Tibial nerve (tissue), 4 donors: Measurements from ENCODE around the gene STON1. TPM values are rescaled to one million over a fixed set of nuclear protein-coding genes. Genes with fewer than 3 reads are reported as not detected.

Source experiments
- DNase-seq, 2 donors: peaks; one replicate each; pipeline ENCODE4 v3.0.0-alpha.2; 2019; ENCODE audit warnings: low spot score in 2 of 2
- H3K27ac ChIP-seq, 4 donors: fragments of 200-600 bp; sonication (generic) in 3 of 4; one replicate each; pipeline ENCODE4 v1.5.1; 2017 to 2019; ENCODE audit warnings: mild to moderate bottlenecking in 1 of 4
- H3K27me3 ChIP-seq, 2 donors: fragments of 200-600 bp; sonication (generic) in 1 of 2; one replicate each; pipeline versions ENCODE4 v1.5.1 to v1.6.0; 2017 to 2019
- H3K36me3 ChIP-seq, 3 donors: fragments of 200-600 bp; sonication (generic); one replicate each; pipeline ENCODE4 v1.5.1; 2018 to 2019
- H3K4me1 ChIP-seq, 4 donors: fragments of 200-600 bp; sonication (generic) in 3 of 4; one replicate each; pipeline ENCODE4 v1.5.1; 2017 to 2019
- H3K4me3 ChIP-seq, 4 donors: fragments of 200-600 bp; sonication (generic) in 3 of 4; one replicate each; pipeline ENCODE4 v1.5.1; 2017 to 2019; ENCODE audit warnings: mild to moderate bottlenecking in 1 of 4, moderate library complexity in 1 of 4
- H3K9me3 ChIP-seq, 4 donors: fragments of 200-600 bp; sonication (generic) in 3 of 4; one replicate each; pipeline ENCODE4 v1.5.1; 2017 to 2019
- EP300 ChIP-seq, 2 donors: sonication (generic); formaldehyde crosslinking; IDR thresholded peaks; one replicate each; pipeline ENCODE4 v1.6.1; 2017; ENCODE audit warnings: antibody characterized with exemption in 2 of 2, mild to moderate bottlenecking in 1 of 2
- POLR2A ChIP-seq, 2 donors: fragments of 450-650 bp; IDR thresholded peaks; one replicate each; pipeline ENCODE4 v1.6.1; 2017; ENCODE audit warnings: antibody characterized with exemption in 2 of 2, mild to moderate bottlenecking in 2 of 2, moderate library complexity in 2 of 2
- WGBS, 2 donors: methylation state at CpG; one replicate each; pipeline ENCODE4 v1.1.5; 2018; 5-methylcytosine and 5-hydroxymethylcytosine counted together
- total RNA-seq, 4 donors: library from RNA; depleted of rRNA; stranded (reverse); fragments of >200 nt; gene quantifications; one replicate each; pipeline ENCODE4 v1.1.0, GENCODE V29; 2016
- TF ChIP-seq, protein P1 (sequence below), 5 experiments: fragments of 200-600 bp in 3 of 5; fragments of 450-650 bp in 2 of 5; sonication (generic) in 3 of 5; IDR thresholded peaks; one replicate each; pipeline ENCODE4 v1.5.1; 2016 to 2019; ENCODE audit warnings: antibody characterized with exemption in 5 of 5, mild to moderate bottlenecking in 3 of 5, moderate library complexity in 2 of 5

STON1 gene
- total RNA-seq, 4 donors from 2014 or later, result 34.1 to 57.0 (median 46.9) TPM

DNA sequence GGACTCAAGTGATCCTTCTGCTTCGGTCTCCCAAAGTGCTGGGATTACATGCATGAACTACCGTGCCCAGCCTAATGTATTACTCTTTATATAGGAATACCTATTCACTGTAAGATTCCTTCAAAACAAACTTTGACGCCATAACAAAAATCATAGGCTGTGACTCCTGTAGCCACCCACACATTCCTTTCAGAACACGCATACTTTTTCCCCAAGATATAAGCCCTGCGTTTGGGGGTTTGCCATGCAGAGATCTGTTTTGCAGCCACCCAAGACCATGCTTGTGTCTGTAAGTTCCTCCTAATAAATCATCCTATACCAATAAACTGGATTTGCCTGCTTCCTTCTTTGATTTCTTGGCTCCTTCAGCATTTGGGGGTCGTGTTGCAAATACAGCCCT is 46.0 kb upstream of the STON1 start:
- Histone ChIP-seq H3K27me3 (no peaks in the 10 kb centered on the region), H3K4me3 (no peak overlapping the region), H3K9me3 (no peaks in the 10 kb centered on the region), H3K4me1 (peaks cover 0 to 2% (median 0%) of the 10 kb centered on the region in 4 donors), H3K36me3 (peaks cover 0 to 48% (median 0%) of the 10 kb centered on the region in 3 donors), H3K27ac (no peak overlapping the region)
- WGBS, 2 donors, result 62 to 65% methylated on average over 6 of the region's 6 CpGs
- TF ChIP-seq, protein P1, sequence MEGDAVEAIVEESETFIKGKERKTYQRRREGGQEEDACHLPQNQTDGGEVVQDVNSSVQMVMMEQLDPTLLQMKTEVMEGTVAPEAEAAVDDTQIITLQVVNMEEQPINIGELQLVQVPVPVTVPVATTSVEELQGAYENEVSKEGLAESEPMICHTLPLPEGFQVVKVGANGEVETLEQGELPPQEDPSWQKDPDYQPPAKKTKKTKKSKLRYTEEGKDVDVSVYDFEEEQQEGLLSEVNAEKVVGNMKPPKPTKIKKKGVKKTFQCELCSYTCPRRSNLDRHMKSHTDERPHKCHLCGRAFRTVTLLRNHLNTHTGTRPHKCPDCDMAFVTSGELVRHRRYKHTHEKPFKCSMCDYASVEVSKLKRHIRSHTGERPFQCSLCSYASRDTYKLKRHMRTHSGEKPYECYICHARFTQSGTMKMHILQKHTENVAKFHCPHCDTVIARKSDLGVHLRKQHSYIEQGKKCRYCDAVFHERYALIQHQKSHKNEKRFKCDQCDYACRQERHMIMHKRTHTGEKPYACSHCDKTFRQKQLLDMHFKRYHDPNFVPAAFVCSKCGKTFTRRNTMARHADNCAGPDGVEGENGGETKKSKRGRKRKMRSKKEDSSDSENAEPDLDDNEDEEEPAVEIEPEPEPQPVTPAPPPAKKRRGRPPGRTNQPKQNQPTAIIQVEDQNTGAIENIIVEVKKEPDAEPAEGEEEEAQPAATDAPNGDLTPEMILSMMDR (IDR thresholded peaks at IDR 0.05), result no peak
- TF ChIP-seq EP300 (IDR thresholded peaks at IDR 0.05) (no peak), POLR2A (IDR thresholded peaks at IDR 0.05) (no peak)
- no peak for DNase-seq

DNA sequence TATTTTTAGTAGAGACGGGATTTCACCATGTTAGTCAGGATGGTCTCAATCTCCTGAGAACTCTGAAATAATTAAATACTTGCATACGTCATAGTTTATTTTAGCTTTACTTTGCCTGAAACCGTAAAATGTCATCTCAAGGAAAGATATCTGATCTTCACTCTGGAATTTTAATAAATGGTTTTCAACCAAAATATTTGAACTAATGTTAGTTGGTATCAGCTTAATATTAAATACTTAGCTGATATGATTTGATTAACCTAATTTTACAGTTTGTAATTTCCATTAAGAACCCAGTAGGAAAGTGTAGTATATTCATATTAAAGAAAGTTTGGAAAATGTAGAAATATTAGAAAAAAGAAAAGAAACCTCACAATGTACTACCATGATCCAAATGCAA is 41.4 kb upstream of the STON1 start:
- no peak for TF ChIP-seq POLR2A (IDR thresholded peaks at IDR 0.05)
- no peak for TF ChIP-seq EP300 (IDR thresholded peaks at IDR 0.05)
- TF ChIP-seq, protein P1 (IDR thresholded peaks at IDR 0.05), result no peak
- no peak overlapping the region for H3K4me3 ChIP-seq
- WGBS, 2 donors, result 93% methylated on average over 3 of the region's 3 CpGs
- DNase-seq, result no peak
- no peaks in the 10 kb centered on the region for H3K9me3 ChIP-seq
- no peak overlapping the region for H3K27ac ChIP-seq
- H3K4me1 ChIP-seq, result no peaks in the 10 kb centered on the region
- H3K27me3 ChIP-seq, result no peaks in the 10 kb centered on the region
- peaks cover 0 to 63% (median 0%) of the 10 kb centered on the region in 3 donors for H3K36me3 ChIP-seq

DNA sequence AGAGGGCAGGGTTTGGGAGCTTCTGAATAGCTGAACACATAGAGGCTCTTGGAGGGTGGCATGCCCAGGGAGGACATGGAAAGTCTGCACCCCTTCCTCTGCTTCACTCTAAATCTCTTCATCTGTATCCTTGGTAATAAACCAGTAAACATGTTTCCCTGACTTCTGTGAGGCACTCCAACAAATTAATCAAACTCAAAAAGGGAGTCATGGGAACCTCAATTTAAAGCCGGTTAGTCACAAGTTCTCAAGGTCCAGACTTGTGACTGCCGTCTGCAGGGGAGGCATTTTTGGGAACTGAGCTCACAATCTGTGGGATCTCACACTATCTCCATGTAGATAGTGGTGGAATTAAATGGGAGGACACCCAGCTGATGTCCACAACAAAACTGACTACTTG is 33.1 kb upstream of the STON1 start:
- peaks cover 0 to 83% (median 11%) of the 10 kb centered on the region in 3 donors for H3K36me3 ChIP-seq
- H3K4me1 ChIP-seq, result no peaks in the 10 kb centered on the region
- no peak overlapping the region for H3K27ac ChIP-seq
- no peaks in the 10 kb centered on the region for H3K9me3 ChIP-seq
- WGBS, 2 donors, result 84 to 90% methylated on average over 2 of the region's 2 CpGs
- DNase-seq, result no peak
- TF ChIP-seq, protein P1 (IDR thresholded peaks at IDR 0.05), result no peak
- TF ChIP-seq POLR2A (IDR thresholded peaks at IDR 0.05) (no peak), EP300 (IDR thresholded peaks at IDR 0.05) (no peak)
- H3K27me3 ChIP-seq, result no peaks in the 10 kb centered on the region
- no peak overlapping the region for H3K4me3 ChIP-seq

DNA sequence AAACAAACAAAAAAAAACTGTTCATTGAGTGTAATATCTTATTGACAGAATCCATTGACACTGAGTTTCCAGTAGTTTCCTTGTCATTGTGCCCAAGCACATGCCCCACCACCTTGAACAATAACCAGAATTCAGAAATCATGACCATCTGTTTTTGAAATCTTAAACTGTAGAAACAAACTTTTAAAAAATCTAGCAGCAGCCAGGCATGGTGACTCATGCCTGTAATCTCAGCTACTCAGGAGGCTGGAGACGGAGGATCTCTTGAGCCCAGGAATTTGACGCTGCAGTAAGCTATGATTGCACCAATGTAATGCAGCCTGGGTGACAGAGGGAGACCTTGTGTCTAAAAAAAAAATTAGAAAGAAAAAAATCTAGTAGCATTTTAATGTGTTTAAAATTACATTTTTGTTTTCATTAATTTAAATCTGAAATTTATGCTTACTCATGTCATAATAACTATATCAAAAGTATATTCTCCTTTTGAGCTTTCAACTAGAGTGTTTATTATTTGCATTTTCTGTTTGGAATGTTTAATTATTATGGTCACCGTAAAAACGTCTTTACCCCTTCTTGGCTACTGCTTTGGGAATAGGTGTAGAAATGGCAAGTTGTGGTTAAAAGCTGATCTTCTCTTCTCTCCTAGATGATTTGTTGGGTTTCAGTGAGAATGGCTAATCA is 25.2 kb upstream of the STON1 start:
- TF ChIP-seq EP300 (IDR thresholded peaks at IDR 0.05), result no peak
- TF ChIP-seq POLR2A (IDR thresholded peaks at IDR 0.05), result no peak
- TF ChIP-seq, protein P1 (IDR thresholded peaks at IDR 0.05), result no peak
- peaks cover 0 to 18% (median 4%) of the 10 kb centered on the region in 4 donors for H3K4me1 ChIP-seq
- DNase-seq, result no peak
- 74 to 86% methylated on average over 4 of the region's 4 CpGs for WGBS, 2 donors
- no peak overlapping the region for H3K27ac ChIP-seq
- H3K36me3 ChIP-seq, result peaks cover 0 to 51% (median 0%) of the 10 kb centered on the region in 3 donors
- no peaks in the 10 kb centered on the region for H3K27me3 ChIP-seq
- H3K9me3 ChIP-seq, result no peaks in the 10 kb centered on the region
- no peak overlapping the region for H3K4me3 ChIP-seq

DNA sequence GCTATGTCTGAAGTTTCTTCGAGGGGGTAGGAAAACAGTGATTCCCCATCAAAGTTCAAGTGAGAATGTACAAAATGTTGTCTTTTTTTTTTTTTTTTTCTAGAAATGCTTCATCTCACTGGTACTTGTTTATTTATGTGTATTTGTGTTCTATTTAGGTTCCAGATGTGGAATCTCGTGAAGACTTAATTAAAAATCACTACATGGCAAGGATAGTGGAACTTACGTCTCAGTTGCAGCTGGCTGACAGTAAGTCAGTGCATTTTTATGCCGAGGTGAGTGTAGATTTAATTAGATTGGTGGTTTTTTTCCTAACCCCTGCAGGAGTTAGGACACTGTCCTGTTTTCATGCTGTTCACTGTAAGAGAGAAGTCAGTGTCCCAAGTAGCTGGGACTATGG is 22.8 kb upstream of the STON1 start:
- peaks cover 0 to 26% (median 7%) of the 10 kb centered on the region in 4 donors for H3K4me1 ChIP-seq
- no peaks in the 10 kb centered on the region for H3K9me3 ChIP-seq
- WGBS, 2 donors, result 94% methylated on average over 4 of the region's 4 CpGs
- H3K27me3 ChIP-seq, result no peaks in the 10 kb centered on the region
- no peak overlapping the region for H3K27ac ChIP-seq
- no peak for DNase-seq
- TF ChIP-seq, protein P1 (IDR thresholded peaks at IDR 0.05), result no peak
- no peak for TF ChIP-seq EP300 (IDR thresholded peaks at IDR 0.05)
- TF ChIP-seq POLR2A (IDR thresholded peaks at IDR 0.05), result no peak
- H3K36me3 ChIP-seq, result peaks cover 0 to 39% (median 0%) of the 10 kb centered on the region in 3 donors
- no peak overlapping the region for H3K4me3 ChIP-seq
